Chondrocyte (in vitro differentiated cells): Measurements from ENCODE around the gene CRB1. TPM values are rescaled to one million over a fixed set of nuclear protein-coding genes. Genes with fewer than 3 reads are reported as not detected.

Experiments used
- DNase-seq: peaks from one replicate; pipeline ENCODE4 v3.0.0; 2021; ENCODE audit warnings: mixed read lengths, low spot score
- H3K27ac Mint-ChIP-seq: one replicate; pipeline ENCODE4 v1.8.0; 2021; ENCODE audit warnings: mild to moderate bottlenecking, moderate library complexity, mixed read lengths; ENCODE audit not compliant: unreplicated experiment
- H3K27me3 Mint-ChIP-seq: 2 replicates; pipeline ENCODE4 v1.8.0; 2021; ENCODE audit warnings: low read depth, mixed read lengths
- H3K36me3 Mint-ChIP-seq: 2 replicates; pipeline ENCODE4 v1.8.0; 2021; ENCODE audit warnings: low read depth, mixed read lengths
- H3K4me1 Mint-ChIP-seq: 2 replicates; pipeline ENCODE4 v1.8.0; 2021; ENCODE audit warnings: low read depth, mild to moderate bottlenecking, mixed read lengths
- H3K4me3 Mint-ChIP-seq: one replicate; pipeline ENCODE4 v1.8.0; 2021; ENCODE audit warnings: mild to moderate bottlenecking, moderate library complexity, mixed read lengths; ENCODE audit not compliant: unreplicated experiment
- H3K9me3 Mint-ChIP-seq: 2 replicates; pipeline ENCODE4 v1.8.0; 2021; ENCODE audit warnings: low read depth, mixed read lengths
- CTCF ChIP-seq: fragments of 200-600 bp; sonication (generic); IDR thresholded peaks from 2 replicates; pipeline ENCODE4 v1.5.0; 2021; ENCODE audit warnings: antibody characterized with exemption, mild to moderate bottlenecking, moderate library complexity
- total RNA-seq: library from RNA; stranded (reverse); gene quantifications from 3 replicates; pipeline ENCODE4 v1.2.1, GENCODE V29; 2021

CRB1 gene
- total RNA-seq, 1 donor from 2014 or later, result not detected

DNA sequence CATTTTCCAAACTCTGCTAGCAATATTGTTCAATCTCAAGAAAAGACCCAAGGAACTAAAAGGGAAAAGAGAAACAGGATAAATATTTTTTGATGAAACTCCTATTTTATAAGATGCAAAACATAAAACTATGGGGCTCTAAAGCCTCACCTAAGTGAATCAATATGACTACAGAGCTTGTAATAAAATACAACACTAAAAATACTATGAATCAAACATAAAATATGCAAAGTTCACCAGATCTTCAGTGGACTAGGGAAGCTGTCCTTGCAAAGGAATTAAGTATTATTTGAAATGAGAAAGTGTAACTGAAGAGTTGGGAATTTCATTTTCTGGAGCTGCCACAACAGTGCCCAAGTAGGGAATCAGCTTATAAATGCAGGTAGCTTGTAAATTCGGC lies 124.5 kb downstream of the CRB1 start:
- no peak for TF ChIP-seq CTCF
- Mint-ChIP-seq H3K27ac (no peak overlapping the region), H3K4me3 (no peak overlapping the region), H3K36me3 (no peaks in the 10 kb centered on the region), H3K4me1 (peaks cover 7% of the 10 kb centered on the region), H3K27me3 (peaks cover 8% of the 10 kb centered on the region), H3K9me3 (no peaks in the 10 kb centered on the region)
- no peak for DNase-seq

DNA sequence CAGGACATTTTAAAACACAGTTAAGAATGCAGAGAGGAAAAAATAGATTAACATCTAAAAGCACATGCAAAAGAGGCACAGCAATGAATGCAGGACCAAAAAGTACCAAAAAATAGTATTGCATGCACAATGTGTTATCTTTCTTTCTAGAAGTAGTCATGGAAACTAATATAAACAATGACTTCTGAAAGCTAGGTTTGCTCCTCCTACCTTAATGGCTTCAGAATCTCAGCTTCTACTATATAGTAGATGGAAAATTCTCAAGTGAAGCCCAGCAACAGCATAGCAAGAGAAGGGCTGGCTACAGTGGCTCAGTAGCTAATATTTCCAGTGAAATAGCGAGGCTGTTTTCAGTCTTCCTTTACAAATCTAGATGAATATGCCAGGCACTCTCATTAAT lies 125.1 kb downstream of the CRB1 start:
- H3K36me3 Mint-ChIP-seq, result no peaks in the 10 kb centered on the region
- H3K9me3 Mint-ChIP-seq, result no peaks in the 10 kb centered on the region
- no peak for TF ChIP-seq CTCF
- H3K4me3 Mint-ChIP-seq, result no peak overlapping the region
- DNase-seq, result no peak
- peaks cover 7% of the 10 kb centered on the region for H3K4me1 Mint-ChIP-seq
- H3K27ac Mint-ChIP-seq, result no peak overlapping the region
- peaks cover 7% of the 10 kb centered on the region for H3K27me3 Mint-ChIP-seq

DNA sequence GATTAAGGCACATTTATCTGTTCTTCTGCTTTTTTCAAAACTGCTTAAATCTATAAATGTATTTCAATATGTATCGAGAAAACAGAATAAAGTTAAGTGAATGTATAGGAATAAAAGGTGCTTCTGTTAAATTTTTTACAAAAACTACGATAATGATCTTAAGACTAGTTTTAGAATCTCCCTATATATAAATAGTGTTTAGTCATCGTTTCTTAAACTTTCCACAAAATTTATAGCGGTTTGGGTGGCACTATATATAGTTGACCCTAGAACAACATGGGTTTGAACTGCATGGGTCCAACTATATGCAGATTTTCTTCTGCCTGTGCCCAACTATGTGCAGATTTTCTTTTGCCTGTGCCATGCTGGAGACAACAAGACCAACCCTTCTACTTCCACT lies 125.7 kb downstream of the CRB1 start:
- no peak overlapping the region for H3K27ac Mint-ChIP-seq
- DNase-seq, result no peak
- no peak for TF ChIP-seq CTCF
- H3K36me3 Mint-ChIP-seq, result no peaks in the 10 kb centered on the region
- no peak overlapping the region for H3K4me3 Mint-ChIP-seq
- peaks cover 7% of the 10 kb centered on the region for H3K4me1 Mint-ChIP-seq
- no peaks in the 10 kb centered on the region for H3K9me3 Mint-ChIP-seq
- peaks cover 7% of the 10 kb centered on the region for H3K27me3 Mint-ChIP-seq

GRCh38 chr1:197394831-197395608 lies 127.0 kb downstream of the CRB1 start:
- peaks cover 7% of the 10 kb centered on the region for H3K27me3 Mint-ChIP-seq
- no peak overlapping the region for H3K4me3 Mint-ChIP-seq
- no peak for TF ChIP-seq CTCF
- no peaks in the 10 kb centered on the region for H3K9me3 Mint-ChIP-seq
- peaks cover 7% of the 10 kb centered on the region for H3K4me1 Mint-ChIP-seq
- no peaks in the 10 kb centered on the region for H3K36me3 Mint-ChIP-seq
- no peak for DNase-seq
- no peak overlapping the region for H3K27ac Mint-ChIP-seq

- Mint-ChIP-seq H3K36me3 (peaks cover 2% of the 10 kb centered on the region), H3K4me1 (no peaks in the 10 kb centered on the region), H3K9me3 (no peaks in the 10 kb centered on the region), H3K4me3 (no peak overlapping the region), H3K27ac (no peak overlapping the region), H3K27me3 (peaks cover 10% of the 10 kb centered on the region)
- no peak for TF ChIP-seq CTCF
- no peak for DNase-seq
These were observed 129.8 kb downstream of the CRB1 start for GRCh38 chr1:197397895-197398294.
